ENCODE results near the gene PABPN1.

PABPN1 gene

DNA sequence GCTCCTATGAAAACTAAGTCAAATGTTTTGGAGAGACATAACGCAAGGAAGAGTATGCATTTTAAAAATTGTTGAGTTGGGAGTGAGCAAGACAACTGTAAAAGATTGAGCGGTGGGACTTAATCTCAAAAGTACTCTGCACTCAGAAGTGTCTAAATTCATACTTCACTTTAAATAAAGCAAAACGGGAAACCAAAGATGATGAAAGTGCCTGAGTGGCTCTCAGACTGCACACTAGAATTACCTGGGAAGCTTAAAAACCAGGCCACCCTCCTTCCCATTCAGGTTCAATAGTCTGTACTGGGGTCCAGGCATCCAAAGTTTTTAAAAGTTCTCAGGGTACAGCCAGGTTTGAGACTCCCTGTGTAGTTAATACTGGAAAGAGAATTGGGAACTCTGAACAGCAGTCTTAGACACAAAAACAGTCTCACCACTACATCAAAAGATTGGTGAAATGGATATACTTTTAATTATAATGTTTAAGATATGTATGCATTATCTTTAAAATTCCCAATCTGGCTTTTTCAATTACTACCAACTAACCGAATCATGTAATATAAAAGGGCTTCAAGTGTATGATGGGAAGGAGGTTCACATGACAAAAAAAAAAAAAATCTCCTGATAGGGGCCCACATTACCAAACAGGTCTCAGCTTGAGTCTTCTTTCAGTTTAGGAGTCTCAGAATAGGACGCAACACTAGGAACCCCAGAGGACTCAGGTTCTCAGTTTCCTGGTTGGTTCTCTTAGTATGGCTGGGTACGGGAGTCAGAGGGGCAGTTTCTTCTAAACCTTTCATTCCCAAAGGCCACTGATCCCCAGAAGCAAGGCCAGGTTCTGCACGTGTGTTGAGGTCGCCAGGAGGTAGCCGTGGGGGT lies 36.4 kb upstream of the PABPN1 start:
- Histone ChIP-seq H3K27ac (ENCODE audit: poor library complexity, severe bottlenecking) (peak overlapping the region; percentile 76), H3K36me3 (ENCODE audit: low read depth) (peaks cover 24% of the 10 kb centered on the region), H3K27me3 (ENCODE audit: insufficient read depth, poor library complexity, severe bottlenecking) (no peaks in the 10 kb centered on the region), H3K4me3 (ENCODE audit: severe bottlenecking) (peak overlapping the region; percentile 68), H3K9me3 (ENCODE audit: severe bottlenecking) (no peaks in the 10 kb centered on the region), H3K4me1 (ENCODE audit: insufficient read depth, poor library complexity, severe bottlenecking) (peaks cover 13% of the 10 kb centered on the region)
- no peak for DNase-seq (ENCODE audit: low spot score)
- no peak for TF ChIP-seq CTCF (IDR thresholded peaks at IDR 0.05; ENCODE audit: poor library complexity, severe bottlenecking)
- no peak for ATAC-seq (ENCODE audit: low read depth)

DNA sequence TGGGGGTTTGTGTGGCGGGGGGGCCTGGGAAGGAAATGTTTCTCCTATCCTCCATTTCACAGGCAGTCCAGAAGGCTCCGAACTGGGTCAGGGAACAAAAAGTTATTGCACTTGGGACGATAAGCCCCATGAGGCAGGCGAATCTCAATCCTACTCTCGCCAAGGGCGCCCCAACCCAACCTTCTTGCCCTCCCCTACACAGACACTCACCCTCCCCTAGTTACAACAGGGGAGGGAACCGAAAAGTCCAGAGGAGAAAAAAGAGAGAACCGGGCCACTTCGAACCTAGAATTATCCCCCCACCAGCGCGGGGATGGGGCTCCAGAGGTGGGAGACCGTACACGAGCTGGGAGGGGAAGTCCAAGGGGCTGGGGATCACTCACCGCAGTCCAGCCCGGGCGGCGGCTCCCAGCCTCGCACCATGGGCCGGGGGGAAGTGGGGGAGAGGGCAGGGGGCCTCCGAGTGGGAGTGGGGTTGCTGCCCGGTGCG lies 35.7 kb upstream of the PABPN1 start:
- Histone ChIP-seq H3K4me3 (ENCODE audit: severe bottlenecking) (peak overlapping the region; percentile 68), H3K4me1 (ENCODE audit: insufficient read depth, poor library complexity, severe bottlenecking) (peaks cover 13% of the 10 kb centered on the region), H3K27ac (ENCODE audit: poor library complexity, severe bottlenecking) (peak overlapping the region; percentile 76), H3K36me3 (ENCODE audit: low read depth) (peaks cover 24% of the 10 kb centered on the region), H3K27me3 (ENCODE audit: insufficient read depth, poor library complexity, severe bottlenecking) (no peaks in the 10 kb centered on the region), H3K9me3 (ENCODE audit: severe bottlenecking) (no peaks in the 10 kb centered on the region)
- TF ChIP-seq CTCF (IDR thresholded peaks at IDR 0.05; ENCODE audit: poor library complexity, severe bottlenecking): no peak
- peak; percentile 37 for ATAC-seq (ENCODE audit: low read depth)
- DNase-seq (ENCODE audit: low spot score): no peak

GRCh38 chr14:23286020-23286901 lies 35.0 kb upstream of the PABPN1 start, which contains the start of gene HOMEZ:
Gene HOMEZ (minus strand): TSS chr14:23286132. CDS start chr14:23285952, 180 bp downstream.
- Histone ChIP-seq H3K9me3 (ENCODE audit: severe bottlenecking) (no peaks in the 10 kb centered on the region), H3K4me3 (ENCODE audit: severe bottlenecking) (peak within 1 kb of the TSS; percentile 68), H3K27me3 (ENCODE audit: insufficient read depth, poor library complexity, severe bottlenecking) (no peaks in the 10 kb centered on the region), H3K4me1 (ENCODE audit: insufficient read depth, poor library complexity, severe bottlenecking) (peaks cover 13% of the 10 kb centered on the region), H3K36me3 (ENCODE audit: low read depth) (peaks cover 24% of the 10 kb centered on the region), H3K27ac (ENCODE audit: poor library complexity, severe bottlenecking) (peak within 1 kb of the TSS; percentile 76)
- peak; percentile 98 for ATAC-seq (ENCODE audit: low read depth)
- TF ChIP-seq CTCF (IDR thresholded peaks at IDR 0.05; ENCODE audit: poor library complexity, severe bottlenecking): no peak
- DNase-seq (ENCODE audit: low spot score): peak; percentile 100

GRCh38 chr14:23286902-23287479 lies 34.3 kb upstream of the PABPN1 start:
- TF ChIP-seq CTCF (IDR thresholded peaks at IDR 0.05; ENCODE audit: poor library complexity, severe bottlenecking): no peak
- H3K27ac ChIP-seq (ENCODE audit: poor library complexity, severe bottlenecking): peak overlapping the region; percentile 76
- H3K27me3 ChIP-seq (ENCODE audit: insufficient read depth, poor library complexity, severe bottlenecking): no peaks in the 10 kb centered on the region
- peaks cover 22% of the 10 kb centered on the region for H3K36me3 ChIP-seq (ENCODE audit: low read depth)
- H3K9me3 ChIP-seq (ENCODE audit: severe bottlenecking): no peaks in the 10 kb centered on the region
- H3K4me3 ChIP-seq (ENCODE audit: severe bottlenecking): peak overlapping the region; percentile 68
- no peak for ATAC-seq (ENCODE audit: low read depth)
- DNase-seq (ENCODE audit: low spot score): no peak
- H3K4me1 ChIP-seq (ENCODE audit: insufficient read depth, poor library complexity, severe bottlenecking): peaks cover 13% of the 10 kb centered on the region

All from RWPE2 (cell line).